IMR-90 (cell line): ENCODE results near the gene KAZN. TPM values are rescaled to one million over a fixed set of nuclear protein-coding genes. Genes with fewer than 3 reads are reported as not detected.

Experiments
- ATAC-seq: fragments of 200-7000 bp; cut with Tn5 transposase; 2 replicates; pipeline ENCODE4 v1.9.1; 2020; ENCODE audit warnings: low read depth, mild to moderate bottlenecking, moderate library complexity
- BruUV-seq: library from RNA; stranded (reverse); fragments of 400-500 nt; replicated peaks from 2 replicates; lab custom pipeline; 2021; lab: Mats Ljungman, UMichigan
- CTCF ChIA-PET: fragments of 300-600 bp; formaldehyde crosslinking; extraction: SDS; loops from one replicate; lab custom pipeline; 2021; ENCODE audit warnings: antibody characterized with exemption; lab: Yijun Ruan, JAX
- POLR2A ChIA-PET: fragments of 300-600 bp; sonication (Branson Sonifier 250); formaldehyde crosslinking; loops from one replicate; lab custom pipeline; 2022; ENCODE audit warnings: antibody characterized with exemption; ENCODE audit not compliant: unreplicated experiment; lab: Charles Lee
- DNase-seq: peaks from one replicate; pipeline ENCODE4 v3.0.0; 2013
- H2AFZ ChIP-seq: replicated peaks from 2 replicates; pipeline ENCODE3; 2013; ENCODE audit warnings: low read length, mild to moderate bottlenecking; ENCODE audit not compliant: poor library complexity
- H2AK5ac ChIP-seq: 2 replicates; pipeline ENCODE4 v1.6.1; 2013; ENCODE audit warnings: low read depth, low read length, inconsistent platforms
- H2AK9ac ChIP-seq: replicated peaks from 2 replicates; pipeline ENCODE3; 2013; ENCODE audit warnings: mild to moderate bottlenecking, low read depth, low read length, moderate library complexity; ENCODE audit not compliant: poor library complexity
- H2BK120ac ChIP-seq: 2 replicates; pipeline ENCODE4 v1.6.1; 2013; ENCODE audit warnings: low read depth, low read length, inconsistent platforms
- H2BK15ac ChIP-seq: 3 replicates; pipeline ENCODE4 v1.6.1; 2013; ENCODE audit warnings: low read depth, low read length, inconsistent platforms
- H2BK20ac ChIP-seq: 2 replicates; pipeline ENCODE4 v1.6.1; 2013; ENCODE audit warnings: low read depth, mild to moderate bottlenecking, inconsistent platforms, low read length, moderate library complexity
- H2BK5ac ChIP-seq: 2 replicates; pipeline ENCODE4 v1.6.1; 2013; ENCODE audit warnings: mild to moderate bottlenecking, low read depth, low read length, inconsistent platforms; ENCODE audit not compliant: poor library complexity, severe bottlenecking
- H3K14ac ChIP-seq: replicated peaks from 2 replicates; pipeline ENCODE4 v1.6.1; 2013; ENCODE audit warnings: low read depth, low read length, inconsistent platforms
- H3K18ac ChIP-seq: 2 replicates; pipeline ENCODE4 v1.6.1; 2013; ENCODE audit warnings: low read depth, low read length, control low read depth
- H3K23ac ChIP-seq: 2 replicates; pipeline ENCODE4 v1.6.1; 2013; ENCODE audit warnings: low read depth, low read length, inconsistent platforms
- H3K27ac ChIP-seq: 2 replicates; pipeline ENCODE4 v1.5.1; 2013; ENCODE audit warnings: mild to moderate bottlenecking, control low read depth, low read length; ENCODE audit not compliant: insufficient read depth
- H3K27me3 ChIP-seq: 2 replicates; pipeline ENCODE4 v1.6.1; 2013; ENCODE audit warnings: low read length; ENCODE audit not compliant: control insufficient read depth, insufficient read depth
- H3K36me3 ChIP-seq: 2 replicates; pipeline ENCODE4 v1.6.1; 2013; ENCODE audit warnings: low read length, mixed read lengths; ENCODE audit not compliant: control insufficient read depth, insufficient read depth
- H3K4ac ChIP-seq: 2 replicates; pipeline ENCODE4 v1.6.1; 2013; ENCODE audit warnings: low read depth, low read length, inconsistent platforms
- H3K4me1 ChIP-seq: 2 replicates; pipeline ENCODE4 v1.6.1; 2013; ENCODE audit warnings: low read length, mixed read lengths; ENCODE audit not compliant: control insufficient read depth, insufficient read depth
- H3K4me2 ChIP-seq: 2 replicates; pipeline ENCODE4 v1.6.1; 2013; ENCODE audit warnings: low read depth, mild to moderate bottlenecking, control low read depth, low read length, moderate library complexity
- H3K4me3 ChIP-seq: 2 replicates; pipeline ENCODE4 v1.5.1; 2013; ENCODE audit warnings: low read depth, mild to moderate bottlenecking, control low read depth, low read length, moderate library complexity; ENCODE audit not compliant: insufficient read depth
- H3K56ac ChIP-seq: 2 replicates; pipeline ENCODE4 v1.6.1; 2013; ENCODE audit warnings: low read length, inconsistent platforms; ENCODE audit not compliant: insufficient read depth; ENCODE audit errors: extremely low read depth
- H3K79me1 ChIP-seq, 2 experiments: 2 replicates each; pipeline ENCODE4 v1.6.1; 2013; ENCODE audit warnings: low read length in 2 of 2, inconsistent platforms in 1 of 2, low read depth in 1 of 2
- H3K9ac ChIP-seq: 2 replicates; pipeline ENCODE4 v1.6.1; 2013; ENCODE audit warnings: low read depth, low read length, control low read depth
- H3K9me1 ChIP-seq: 2 replicates; pipeline ENCODE4 v1.6.1; 2013; ENCODE audit warnings: low read length, inconsistent platforms; ENCODE audit not compliant: insufficient read depth
- H3K9me3 ChIP-seq: 2 replicates; pipeline ENCODE4 v1.6.1; 2013; ENCODE audit warnings: low read length; ENCODE audit not compliant: control insufficient read depth, insufficient read depth
- H4K20me1 ChIP-seq: 2 replicates; pipeline ENCODE4 v1.6.1; 2013; ENCODE audit warnings: low read length, inconsistent platforms; ENCODE audit not compliant: insufficient read depth
- H4K5ac ChIP-seq: 2 replicates; pipeline ENCODE4 v1.6.1; 2013; ENCODE audit warnings: mild to moderate bottlenecking, low read depth, low read length, control low read depth
- H4K8ac ChIP-seq, 2 experiments: 2 replicates each; pipeline ENCODE4 v1.6.1; 2013; ENCODE audit warnings: low read depth in 2 of 2, low read length in 2 of 2, control low read depth in 1 of 2, inconsistent platforms in 1 of 2
- H4K91ac ChIP-seq: 2 replicates; pipeline ENCODE4 v1.6.1; 2013; ENCODE audit warnings: low read depth, low read length, inconsistent platforms; ENCODE audit not compliant: insufficient read depth
- BHLHE40 ChIP-seq: fragments of 150-350 bp; IDR thresholded peaks from 2 replicates; pipeline ENCODE4 v1.6.1; 2016; ENCODE audit warnings: mild to moderate bottlenecking, low read depth, low read length
- CEBPB ChIP-seq: IDR thresholded peaks from 2 replicates; pipeline ENCODE4 v1.6.1; 2012; ENCODE audit warnings: low read depth, low read length, improper control_type of control experiment
- CHD1 ChIP-seq: IDR thresholded peaks from 2 replicates; pipeline ENCODE4 v1.6.1; 2012; ENCODE audit warnings: low read depth, low read length, improper control_type of control experiment
- CTCF ChIP-seq: conservative IDR thresholded peaks from 2 replicates; pipeline ENCODE4 v1.5.1; 2012; ENCODE audit warnings: mild to moderate bottlenecking, low read depth, low read length, improper control_type of control experiment
- FOS ChIP-seq: fragments of 150-350 bp; IDR thresholded peaks from 2 replicates; pipeline ENCODE4 v1.6.1; 2016; ENCODE audit warnings: low read depth, low read length
- MAFK ChIP-seq: IDR thresholded peaks from 2 replicates; pipeline ENCODE4 v1.6.1; 2012; ENCODE audit warnings: low read depth, low read length, improper control_type of control experiment
- MAZ ChIP-seq: IDR thresholded peaks from 2 replicates; pipeline ENCODE4 v1.6.1; 2012; ENCODE audit warnings: low read depth, mild to moderate bottlenecking, low read length, improper control_type of control experiment, moderate library complexity, borderline replicate concordance
- MXI1 ChIP-seq: IDR thresholded peaks from 2 replicates; pipeline ENCODE4 v1.6.1; 2012; ENCODE audit warnings: low read depth, mild to moderate bottlenecking, low read length, moderate library complexity, borderline replicate concordance
- NFE2L2 ChIP-seq: fragments of 150-350 bp; IDR thresholded peaks from 2 replicates; pipeline ENCODE4 v1.6.1; 2016; ENCODE audit warnings: low read depth, mild to moderate bottlenecking, low read length
- POLR2A ChIP-seq: IDR thresholded peaks from 2 replicates; pipeline ENCODE4 v1.6.1; 2012; ENCODE audit warnings: mild to moderate bottlenecking, low read depth, low read length
- RAD21 ChIP-seq: IDR thresholded peaks from 2 replicates; pipeline ENCODE4 v1.6.1; 2012; ENCODE audit warnings: low read length, improper control_type of control experiment
- RCOR1 ChIP-seq: IDR thresholded peaks from 2 replicates; pipeline ENCODE4 v1.6.1; 2012; ENCODE audit warnings: mild to moderate bottlenecking, low read length, improper control_type of control experiment; ENCODE audit not compliant: insufficient replicate concordance
- RFX5 ChIP-seq: IDR thresholded peaks from 2 replicates; pipeline ENCODE4 v1.8.0; 2012; ENCODE audit warnings: low read depth, mild to moderate bottlenecking, low read length, moderate library complexity
- SMC3 ChIP-seq: fragments of 150-350 bp; IDR thresholded peaks from 2 replicates; pipeline ENCODE4 v1.6.1; 2016; ENCODE audit warnings: low read depth, mild to moderate bottlenecking, antibody characterized with exemption, low read length, moderate library complexity
- USF2 ChIP-seq: fragments of 150-350 bp; IDR thresholded peaks from 2 replicates; pipeline ENCODE4 v1.6.1; 2017; ENCODE audit warnings: mild to moderate bottlenecking, antibody characterized with exemption, low read length, low read depth
- WGBS, 2 experiments: methylation state at CpG; one replicate each; pipeline versions ENCODE4 v1.1.5 to v1.1.7; 2013; ENCODE audit warnings: missing lambda C conversion rate in 2 of 2; ENCODE audit not compliant: insufficient read length in 1 of 2; ENCODE audit errors: extremely low coverage in 2 of 2; 5-methylcytosine and 5-hydroxymethylcytosine counted together
- dilution Hi-C: fragments of 300-500 bp; cut with HindIII; formaldehyde crosslinking; loops from one replicate; pipeline ENCODE4 v1.14.3; 2018; ENCODE audit warnings: low sequenced_read_pairs; ENCODE audit not compliant: unreplicated experiment
- in situ Hi-C: fragments of 300-500 bp; cut with MboI; formaldehyde crosslinking; loops from 3 replicates; pipeline ENCODE4 v1.14.3; 2019; ENCODE audit warnings: low sequenced_read_pairs, inconsistent platforms, mixed read lengths
- intact Hi-C: fragments of 100-400 bp; cut with micrococcal nuclease; formaldehyde crosslinking; loops from 2 replicates; pipeline ENCODE4 v1.10.0; 2022
- polyA plus RNA-seq, 3 experiments: library from polyadenylated mRNA; depleted of rRNA; stranded (reverse); fragments of >200 nt; gene quantifications; 2 replicates each; pipeline ENCODE4 v1.2.3, GENCODE V29; 2012; ENCODE audit warnings: low replicate concordance in 1 of 3
- total RNA-seq: library from RNA; depleted of rRNA; stranded (reverse); fragments of >200 nt; gene quantifications from 2 replicates; pipeline ENCODE4 v1.2.3, GENCODE V29; 2012
- TF ChIP-seq, protein P1 (sequence below): fragments of 150-350 bp; IDR thresholded peaks from 2 replicates; pipeline ENCODE4 v1.6.1; 2016; ENCODE audit warnings: low read depth, mild to moderate bottlenecking, low read length, moderate library complexity, borderline replicate concordance

The KAZN gene
- total and polyA plus RNA-seq, 2 of the 4 experiments (the other 2 are of a cell fraction) = 5.2 to 10.5 TPM

DNA sequence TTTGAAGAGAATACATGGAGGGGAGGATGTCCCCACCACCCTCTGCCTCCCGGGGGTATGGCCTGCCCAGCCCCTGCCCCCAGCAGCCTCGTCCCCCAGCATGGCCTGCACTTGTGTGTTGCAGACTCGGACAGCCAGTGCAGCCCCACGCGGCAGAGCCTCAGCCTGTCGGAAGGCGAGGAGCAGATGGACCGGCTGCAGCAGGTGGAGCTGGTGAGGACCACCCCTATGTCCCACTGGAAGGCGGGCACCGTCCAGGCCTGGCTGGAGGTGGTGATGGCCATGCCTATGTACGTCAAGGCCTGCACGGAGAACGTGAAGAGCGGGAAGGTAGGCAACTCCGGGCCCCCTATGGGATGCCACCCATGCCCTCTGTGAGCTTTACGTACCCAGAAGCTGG is 495.6 kb downstream of the KAZN start:
- Histone ChIP-seq H3K9ac (no peak overlapping the region), H2AK9ac (no peak overlapping the region), H4K5ac (no peak overlapping the region), H3K79me1 (no peaks in the 10 kb centered on the region), H2BK120ac (no peak overlapping the region), H3K23ac (no peak overlapping the region), H3K56ac (no peak overlapping the region), H2BK15ac (no peak overlapping the region), H4K8ac (no peak overlapping the region), H2AFZ (no peak overlapping the region), H3K27me3 (peaks cover 6% of the 10 kb centered on the region; the same call in 1 of the 2 replicates), H3K9me1 (no peaks in the 10 kb centered on the region), H3K36me3 (no peaks in the 10 kb centered on the region), H3K4me1 (peaks cover 3% of the 10 kb centered on the region; the same call in 1 of the 2 replicates), H2BK5ac (no peak overlapping the region), H3K9me3 (no peaks in the 10 kb centered on the region), H3K27ac (no peak overlapping the region), H2BK20ac (no peak overlapping the region), H3K18ac (no peak overlapping the region), H3K4ac (no peak overlapping the region), H3K4me3 (no peak overlapping the region), H4K20me1 (no peaks in the 10 kb centered on the region), H2AK5ac (no peak overlapping the region), H3K4me2 (no peak overlapping the region), H3K14ac (no peak overlapping the region), H4K91ac (no peak overlapping the region)
- BruUV-seq = no TSS peak
- 87% methylated on average over 8 of the region's 16 CpGs; no CpG with 5 or more reads in 1 of the 2 experiments for WGBS, 2 experiments
- dilution Hi-C loops = no loop called here
- ATAC-seq = no peak
- TF ChIP-seq POLR2A (no peak), USF2 (no peak), RAD21 (no peak), MXI1 (no peak), CEBPB (no peak), CTCF (no peak), RFX5 (no peak), FOS (no peak), RCOR1 (no peak), CHD1 (no peak), MAFK (no peak), BHLHE40 (no peak), NFE2L2 (no peak), SMC3 (no peak), MAZ (no peak)
- TF ChIP-seq, protein P1, sequence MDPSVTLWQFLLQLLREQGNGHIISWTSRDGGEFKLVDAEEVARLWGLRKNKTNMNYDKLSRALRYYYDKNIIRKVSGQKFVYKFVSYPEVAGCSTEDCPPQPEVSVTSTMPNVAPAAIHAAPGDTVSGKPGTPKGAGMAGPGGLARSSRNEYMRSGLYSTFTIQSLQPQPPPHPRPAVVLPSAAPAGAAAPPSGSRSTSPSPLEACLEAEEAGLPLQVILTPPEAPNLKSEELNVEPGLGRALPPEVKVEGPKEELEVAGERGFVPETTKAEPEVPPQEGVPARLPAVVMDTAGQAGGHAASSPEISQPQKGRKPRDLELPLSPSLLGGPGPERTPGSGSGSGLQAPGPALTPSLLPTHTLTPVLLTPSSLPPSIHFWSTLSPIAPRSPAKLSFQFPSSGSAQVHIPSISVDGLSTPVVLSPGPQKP = no peak
- no peak for DNase-seq
- in situ Hi-C loops = no loop called here
- CTCF ChIA-PET = no interaction called here
- POLR2A ChIA-PET = no interaction called here
- intact Hi-C loops = no loop called here
